DMS53 treated with DMSO at 0.1 percent for 48 hours (cell line): ENCODE results near the gene ZNF516.

Experiments
- DNase-seq: peaks from one replicate; lab custom pipeline; 2025; ENCODE audit not compliant: unreplicated experiment; lab: John Stamatoyannopoulos, UW

ZNF516 gene

DNA sequence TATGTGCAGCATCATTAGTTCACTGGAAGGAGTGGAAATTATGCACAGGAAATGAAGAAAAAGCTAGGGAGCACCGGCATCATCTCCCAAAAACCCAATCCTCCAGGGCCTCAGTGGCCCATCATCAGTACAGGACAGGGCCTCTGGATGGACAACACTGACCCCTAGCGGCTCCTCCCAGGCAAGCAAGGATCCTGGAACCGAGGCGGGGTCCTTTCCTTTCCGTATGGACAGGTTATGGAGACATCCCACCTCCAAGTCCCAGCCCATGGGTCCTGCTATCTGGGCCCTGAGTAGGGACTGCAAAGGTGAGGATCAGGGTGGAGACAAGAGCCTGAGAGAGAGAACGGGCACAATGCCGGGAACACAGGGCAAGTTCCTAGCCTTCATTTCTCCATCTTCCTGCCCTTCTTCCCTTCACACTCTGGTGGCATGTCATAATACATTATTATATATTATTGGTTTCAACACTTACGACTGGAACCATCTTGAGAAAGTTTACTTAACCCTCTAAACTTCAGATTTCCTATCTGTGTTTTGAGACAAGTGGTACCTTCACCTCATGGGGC, 68.2 kb downstream of the ZNF516 start:
- peak; percentile 14 for DNase-seq

DNA sequence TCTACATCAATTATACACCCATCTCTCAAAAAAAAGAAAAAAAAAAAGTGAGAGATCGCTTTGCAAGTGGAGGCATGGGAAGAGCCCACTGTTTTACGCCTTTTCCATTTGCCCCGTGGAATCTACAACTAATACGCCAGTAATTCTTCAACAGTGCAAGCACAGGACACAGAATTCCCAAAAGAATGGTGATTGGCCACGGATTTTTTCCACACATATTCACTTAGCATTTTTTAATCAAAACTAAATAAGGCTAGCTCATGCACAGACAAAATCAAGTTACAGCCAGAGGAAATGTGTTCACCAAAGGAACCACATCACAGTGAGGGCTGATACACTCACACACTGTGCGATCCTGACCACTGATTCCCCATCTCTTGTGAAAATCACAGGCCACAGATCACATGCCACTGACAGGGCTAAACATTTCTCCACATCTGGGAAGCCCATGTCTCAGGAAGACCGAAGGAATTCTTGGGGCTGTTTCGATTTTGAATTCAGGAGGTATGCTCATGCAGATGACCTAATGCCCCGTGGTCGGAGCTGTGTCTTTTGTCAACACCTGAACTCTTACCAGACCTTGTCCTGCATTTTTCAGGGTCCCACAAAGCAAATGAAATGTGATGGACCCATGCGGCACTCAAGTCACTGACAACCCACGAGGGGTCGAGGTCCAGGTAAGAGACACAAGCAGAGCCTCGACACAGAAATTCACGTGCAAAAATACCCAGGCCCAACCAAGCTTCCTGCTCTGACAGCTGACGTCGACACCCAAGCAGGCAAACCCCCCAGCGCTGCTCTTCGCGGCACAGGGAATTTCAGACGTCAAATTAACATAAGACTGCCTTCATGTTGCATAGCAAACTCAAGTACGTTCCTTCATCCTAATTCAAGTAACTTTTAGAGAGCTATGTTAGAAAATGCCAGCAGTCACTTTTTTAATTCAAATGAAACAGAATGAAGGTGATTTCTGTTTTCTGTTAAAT, 69.6 kb downstream of the ZNF516 start:
- DNase-seq: no peak

DNA sequence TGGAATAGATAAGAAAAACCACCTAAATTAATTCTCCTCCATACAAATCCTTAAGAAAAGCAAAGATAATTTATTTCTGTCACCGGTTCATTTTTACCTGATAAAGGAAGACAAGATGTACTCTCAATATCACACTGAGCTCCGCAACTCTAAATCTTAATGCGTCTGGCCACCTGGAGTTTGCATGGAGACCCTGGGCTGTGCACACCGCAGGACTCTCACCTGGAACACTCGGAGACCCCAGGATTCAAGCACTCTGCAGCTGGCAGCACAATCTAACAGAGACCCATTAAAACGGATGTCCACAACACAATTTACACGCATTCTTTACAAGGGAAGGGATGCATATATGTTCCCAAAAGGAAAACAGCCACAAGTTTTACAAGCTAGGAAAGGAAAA, 72.2 kb downstream of the ZNF516 start:
- no peak for DNase-seq

DNA sequence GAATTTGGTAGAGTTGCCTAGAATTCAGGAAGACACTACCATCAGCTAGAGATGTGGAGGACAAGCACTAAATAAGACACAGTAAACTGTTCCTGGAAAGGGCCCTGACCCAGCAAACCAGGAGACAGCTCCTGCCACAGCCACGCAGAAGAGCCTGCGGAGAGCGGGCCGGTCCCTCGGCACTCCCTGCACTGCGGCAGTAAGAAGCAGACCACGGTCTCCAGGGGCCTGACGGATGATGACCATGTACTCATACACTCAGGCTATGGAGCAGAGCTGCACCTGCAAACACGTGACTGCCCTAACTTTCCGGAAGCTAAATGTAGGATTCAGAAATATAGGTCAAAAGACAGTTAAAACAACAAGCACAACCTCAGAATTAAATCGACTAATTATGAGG, 72.9 kb downstream of the ZNF516 start:
- no peak for DNase-seq

DNA sequence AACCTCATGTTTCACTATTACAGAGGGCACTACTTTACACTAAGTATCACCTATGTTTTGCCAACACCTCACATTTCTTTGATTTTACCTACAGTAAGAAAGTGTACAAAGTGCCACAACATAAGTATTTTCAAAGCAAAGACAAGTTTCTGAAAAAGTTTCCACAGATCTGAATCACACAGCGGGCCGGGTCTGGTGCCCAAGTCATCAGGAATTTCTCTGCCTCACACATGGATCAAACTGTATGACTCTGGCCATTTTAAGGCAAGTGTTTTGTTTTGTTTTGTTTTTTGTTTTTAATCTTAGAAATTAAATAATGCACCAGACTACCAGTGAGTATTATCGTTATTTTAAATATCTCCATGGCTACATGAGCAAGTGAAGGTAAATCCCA, 73.4 kb downstream of the ZNF516 start:
- no peak for DNase-seq

DNA sequence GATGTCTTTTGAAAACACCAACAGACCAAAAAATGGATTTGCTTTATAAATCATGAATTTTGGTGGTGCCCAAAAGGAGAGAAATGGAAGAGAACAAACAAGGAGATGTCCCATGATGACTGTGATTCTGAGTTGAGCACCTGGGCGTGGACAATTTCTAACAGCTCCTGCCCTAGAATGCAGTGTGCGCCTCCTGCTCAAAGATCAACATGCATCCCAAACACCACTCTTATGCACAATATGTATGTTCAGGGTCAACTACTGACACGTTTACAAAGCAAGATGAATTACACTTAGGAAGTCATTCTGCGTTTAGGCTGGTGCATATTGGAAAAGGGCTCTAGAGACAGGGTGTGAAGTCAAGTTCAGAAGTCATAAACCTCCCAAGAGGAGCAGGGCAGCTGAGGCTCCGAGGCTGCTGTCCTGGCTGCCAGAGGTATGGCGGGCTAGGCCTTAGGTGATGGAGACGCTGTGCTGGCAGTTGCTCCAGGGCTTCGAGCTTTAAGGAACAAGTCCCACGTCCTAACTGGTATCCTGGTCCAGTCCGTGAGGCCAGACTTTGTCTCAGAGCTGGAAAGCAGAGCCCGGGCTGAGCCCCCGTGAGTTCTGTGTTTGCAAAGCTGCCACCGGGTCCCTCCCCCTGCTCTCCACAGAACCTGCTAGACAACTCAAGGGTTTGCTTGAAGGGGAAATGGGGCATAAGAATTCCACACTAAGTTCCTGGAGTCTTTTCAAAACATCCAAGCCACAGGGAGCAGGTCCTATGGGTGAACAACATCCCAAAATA, 74.0 kb downstream of the ZNF516 start:
- DNase-seq: no peak

- DNase-seq: no peak
Measured at GRCh38 chr18:76419811-76420210, 75.2 kb downstream of the ZNF516 start.

DNA sequence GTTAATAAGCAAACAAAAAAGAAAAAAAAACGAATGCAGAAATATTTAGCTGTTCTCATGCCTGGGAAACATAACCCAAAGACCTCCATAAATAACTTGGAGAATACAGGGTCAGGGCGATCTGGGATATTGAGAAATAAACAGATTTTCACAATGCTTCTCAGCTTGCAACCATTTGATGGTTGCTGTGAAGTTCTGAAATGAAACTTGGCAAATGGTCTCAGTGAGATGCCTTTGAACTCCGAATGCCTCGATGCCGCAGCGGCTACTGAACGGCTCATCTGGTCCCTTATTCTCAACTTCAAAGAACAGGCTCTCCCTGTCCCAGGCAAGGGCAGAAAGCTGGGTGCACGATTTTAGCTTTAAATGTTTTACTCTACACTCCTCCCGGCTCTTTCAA, 78.1 kb downstream of the ZNF516 start:
- DNase-seq: no peak

DNA sequence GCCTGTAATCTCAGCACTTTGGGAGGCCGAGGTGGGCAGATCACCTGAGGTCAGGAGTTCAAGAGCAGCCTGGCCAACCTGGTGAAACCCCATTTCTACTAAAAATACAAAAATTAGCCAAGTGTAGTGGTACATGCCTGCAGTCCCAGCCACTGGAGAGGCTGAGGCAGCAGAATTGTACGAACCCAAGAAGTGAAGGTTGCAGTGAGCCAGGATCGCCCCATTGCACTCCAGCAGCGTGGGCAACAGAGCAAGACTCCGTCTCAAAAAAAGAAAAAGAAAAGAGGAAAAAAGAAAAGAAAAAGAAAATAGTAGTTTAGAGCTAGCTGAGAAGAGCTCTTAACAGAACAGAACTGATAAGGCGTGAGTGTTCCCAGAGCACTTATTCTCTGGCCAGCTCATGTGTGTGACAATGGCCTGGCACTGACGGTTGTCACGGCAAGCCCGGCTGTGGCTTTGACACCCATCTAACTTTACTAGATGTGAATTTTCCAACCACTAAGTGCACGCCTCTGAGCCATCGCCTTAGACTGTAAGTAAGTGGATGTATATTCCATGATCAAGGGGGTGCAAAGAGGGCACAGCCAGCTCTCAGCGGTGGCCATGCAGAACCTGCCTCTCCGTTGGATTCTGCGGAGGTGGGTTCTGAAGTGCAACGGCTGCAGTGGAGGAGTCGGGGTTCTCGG, 80.0 kb downstream of the ZNF516 start:
- DNase-seq: no peak

GRCh38 chr18:76412818-76413565, 82.0 kb downstream of the ZNF516 start:
- DNase-seq: no peak

DNA sequence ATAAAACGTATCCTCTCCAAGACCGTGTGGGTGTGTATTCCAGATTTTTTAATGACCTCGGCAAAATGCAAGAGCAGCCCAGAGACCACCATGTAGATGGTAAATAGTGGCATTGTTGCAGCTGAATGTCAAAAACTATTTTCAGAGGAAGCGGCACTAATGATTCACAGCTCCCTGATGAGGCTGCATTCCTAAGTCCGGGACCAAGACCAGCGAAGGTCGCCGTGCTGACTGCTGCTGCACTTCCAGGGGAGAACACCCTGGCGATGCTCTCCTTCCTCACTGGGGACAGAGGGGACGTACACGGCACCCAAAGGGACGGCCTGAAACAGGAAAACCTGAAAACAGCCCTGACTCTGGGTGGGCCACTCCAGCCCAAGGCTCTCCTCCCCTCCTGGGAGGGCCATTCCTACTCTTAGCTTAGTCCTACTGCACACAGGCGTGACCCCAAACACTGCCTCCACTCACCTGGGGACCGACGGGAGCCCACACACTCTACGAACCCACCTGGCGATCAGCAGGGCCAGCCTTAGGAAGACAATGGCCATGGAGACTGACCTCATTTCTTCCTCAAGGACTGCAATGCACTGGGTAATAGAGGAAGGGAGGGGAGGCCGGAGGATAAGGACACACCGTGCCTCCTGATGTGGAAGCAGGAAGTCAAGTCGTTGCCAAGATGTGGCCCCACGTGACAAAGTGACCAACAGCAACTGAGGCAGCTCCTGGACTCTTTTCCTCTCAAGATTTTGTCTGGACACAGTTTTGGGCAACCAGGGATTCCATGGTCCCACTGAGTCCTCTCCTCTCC, 82.8 kb downstream of the ZNF516 start:
- no peak for DNase-seq

- no peak for DNase-seq
Measured at GRCh38 chr18:76410660-76411417, 84.2 kb downstream of the ZNF516 start.

DNA sequence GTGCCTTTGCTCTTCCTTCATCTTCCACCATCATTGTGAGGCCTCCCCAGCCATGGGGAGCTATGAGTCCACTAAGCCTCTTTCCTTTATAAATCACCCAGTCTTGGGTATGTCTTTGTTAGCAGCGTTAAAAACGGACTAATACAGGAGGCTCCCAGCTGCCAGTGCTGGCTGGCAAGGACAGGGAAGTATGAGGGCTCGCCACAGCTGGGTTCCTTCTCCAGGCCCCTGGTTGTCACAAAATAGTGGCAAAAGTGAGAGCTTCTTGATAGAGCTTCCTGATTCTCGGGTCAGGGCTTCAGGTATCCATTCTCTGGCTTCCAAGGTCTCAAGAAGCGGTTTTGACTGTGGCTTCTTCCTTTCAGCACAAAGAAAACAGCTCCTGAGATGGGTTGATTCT, 85.0 kb downstream of the ZNF516 start:
- no peak for DNase-seq

DNA sequence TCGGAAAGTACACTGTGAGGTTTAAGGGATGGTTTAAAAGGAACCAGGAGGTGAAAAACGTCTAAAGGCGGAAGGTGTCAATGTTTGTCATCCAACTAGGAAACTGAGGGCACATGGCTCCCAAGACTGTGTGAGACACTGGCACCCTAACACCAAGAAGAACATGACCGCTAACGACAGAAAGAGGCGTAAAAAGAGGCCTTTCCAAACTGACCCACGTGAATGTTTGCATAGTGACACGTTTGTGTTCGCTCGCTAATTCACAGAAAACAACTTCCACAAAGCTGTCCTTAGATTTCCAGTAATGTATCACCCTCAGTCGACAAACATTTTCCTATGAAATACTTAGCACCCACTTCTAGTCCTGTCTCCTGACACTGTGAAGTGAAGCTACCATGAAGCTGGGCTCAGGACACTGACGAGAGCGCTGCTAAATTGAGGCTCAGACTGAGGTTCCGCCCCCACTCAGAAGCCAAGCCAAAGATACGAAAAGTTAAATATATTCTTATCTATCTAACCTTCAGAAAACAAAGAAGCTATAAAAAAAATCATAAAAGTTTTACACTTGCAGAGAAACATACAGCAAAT, 86.5 kb downstream of the ZNF516 start:
- DNase-seq: no peak

DNA sequence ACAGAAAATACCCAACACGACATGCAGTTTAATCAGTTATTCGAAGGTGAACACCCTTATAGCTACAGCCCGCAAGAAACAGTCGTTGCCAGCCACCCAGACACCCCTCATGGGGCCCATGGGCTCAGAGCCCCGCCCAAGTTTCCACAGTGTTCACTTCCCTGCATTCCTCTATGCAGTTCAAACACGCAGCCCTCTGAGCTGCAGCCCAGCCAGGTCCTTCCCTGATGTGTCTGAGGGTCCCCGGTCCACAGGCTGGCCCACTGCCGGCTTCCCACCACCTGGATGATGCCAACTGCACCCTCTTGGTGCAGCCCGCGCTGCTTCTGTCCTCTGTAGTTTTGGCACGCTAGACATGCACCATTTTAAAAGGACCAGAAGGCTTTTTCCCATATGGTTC, 87.4 kb downstream of the ZNF516 start:
- no peak for DNase-seq

DNA sequence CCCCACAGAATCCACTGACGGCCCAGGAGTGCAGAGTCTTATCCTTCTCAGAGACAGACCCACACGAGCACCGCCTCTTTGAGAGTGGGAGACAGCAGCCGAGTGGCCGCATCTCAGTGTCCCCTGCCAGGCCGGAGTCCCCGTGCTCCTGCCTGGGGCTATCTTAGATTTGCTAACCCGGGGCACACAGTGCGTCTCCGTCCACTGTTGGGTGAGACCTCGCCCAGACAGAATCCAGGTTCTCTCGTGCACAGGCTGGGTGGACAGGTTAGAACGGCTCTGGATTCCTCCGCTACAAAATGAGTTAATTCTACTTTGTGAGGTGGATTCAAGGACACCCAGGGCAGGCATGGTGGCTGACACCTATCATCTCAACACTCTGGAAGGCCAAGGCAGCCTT, 88.3 kb downstream of the ZNF516 start:
- no peak for DNase-seq

DNA sequence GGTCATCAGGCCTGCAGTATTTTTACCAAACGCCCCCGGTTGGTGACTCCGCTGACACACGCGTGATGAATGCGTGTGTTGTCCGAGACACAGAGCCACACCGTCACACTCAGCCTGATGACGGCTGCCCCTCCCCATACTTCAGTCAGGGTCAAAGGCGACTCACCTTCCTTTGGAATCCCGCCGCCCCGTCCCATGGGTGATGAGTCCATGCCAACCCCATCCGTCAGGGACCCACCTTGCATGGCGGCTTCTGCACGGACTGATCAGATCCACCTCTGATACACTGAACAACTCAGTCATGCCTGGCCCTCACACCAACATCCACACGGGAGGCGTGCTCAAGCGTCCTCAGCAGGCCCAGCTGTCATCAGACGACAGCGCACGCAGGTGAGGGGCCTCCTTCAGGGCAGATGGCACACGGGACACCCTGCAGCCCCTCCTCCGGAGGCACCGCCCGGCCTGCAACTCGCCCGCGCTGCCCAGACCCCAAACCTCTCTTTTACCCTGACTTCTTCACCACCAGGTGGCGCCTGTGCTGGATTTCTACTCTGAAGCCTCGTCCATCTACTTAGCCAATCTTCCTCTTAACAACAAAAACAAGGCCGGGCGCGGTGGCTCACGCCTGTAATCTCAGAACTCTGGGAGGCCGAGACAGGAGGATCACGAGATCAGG, 89.2 kb downstream of the ZNF516 start:
- no peak for DNase-seq

DNA sequence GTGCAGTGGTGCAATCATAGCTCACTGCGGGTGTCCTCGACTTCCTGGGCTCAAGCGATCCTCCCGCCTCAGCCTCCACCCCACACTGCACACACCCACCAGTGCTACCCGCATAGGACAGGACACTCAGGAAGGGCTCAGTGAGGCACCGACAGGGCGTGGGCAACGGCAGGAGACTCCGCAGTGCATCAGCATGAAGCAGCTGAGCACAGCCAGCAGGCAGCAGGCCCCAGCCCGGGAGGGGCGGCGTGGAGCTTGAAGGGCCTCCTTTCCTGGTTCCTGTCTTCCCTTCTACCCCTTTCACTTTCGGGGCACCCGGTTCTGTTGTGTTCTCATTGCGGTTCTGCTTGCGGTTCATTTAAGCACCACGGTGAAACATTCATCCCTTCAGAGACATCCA, 89.8 kb downstream of the ZNF516 start:
- no peak for DNase-seq
